IMR-90 (cell line): ENCODE data around the gene JPT2. TPM values are rescaled to one million over a fixed set of nuclear protein-coding genes. Genes with fewer than 3 reads are reported as not detected.

ENCODE experiments used
- ATAC-seq: fragments of 200-7000 bp; cut with Tn5 transposase; 2 replicates; pipeline ENCODE4 v1.9.1; 2020; ENCODE audit warnings: low read depth, mild to moderate bottlenecking, moderate library complexity
- BruUV-seq: library from RNA; stranded (reverse); fragments of 400-500 nt; replicated peaks from 2 replicates; lab custom pipeline; 2021; lab: Mats Ljungman, UMichigan
- CTCF ChIA-PET: fragments of 300-600 bp; formaldehyde crosslinking; extraction: SDS; loops from one replicate; lab custom pipeline; 2021; ENCODE audit warnings: antibody characterized with exemption; lab: Yijun Ruan, JAX
- POLR2A ChIA-PET: fragments of 300-600 bp; sonication (Branson Sonifier 250); formaldehyde crosslinking; loops from one replicate; lab custom pipeline; 2022; ENCODE audit warnings: antibody characterized with exemption; ENCODE audit not compliant: unreplicated experiment; lab: Charles Lee
- DNase-seq: peaks from one replicate; pipeline ENCODE4 v3.0.0; 2013
- H2AFZ ChIP-seq: replicated peaks from 2 replicates; pipeline ENCODE3; 2013; ENCODE audit warnings: low read length, mild to moderate bottlenecking; ENCODE audit not compliant: poor library complexity
- H2AK5ac ChIP-seq: 2 replicates; pipeline ENCODE4 v1.6.1; 2013; ENCODE audit warnings: low read depth, low read length, inconsistent platforms
- H2AK9ac ChIP-seq: replicated peaks from 2 replicates; pipeline ENCODE3; 2013; ENCODE audit warnings: mild to moderate bottlenecking, low read depth, low read length, moderate library complexity; ENCODE audit not compliant: poor library complexity
- H2BK120ac ChIP-seq: 2 replicates; pipeline ENCODE4 v1.6.1; 2013; ENCODE audit warnings: low read depth, low read length, inconsistent platforms
- H2BK15ac ChIP-seq: 3 replicates; pipeline ENCODE4 v1.6.1; 2013; ENCODE audit warnings: low read depth, low read length, inconsistent platforms
- H2BK20ac ChIP-seq: 2 replicates; pipeline ENCODE4 v1.6.1; 2013; ENCODE audit warnings: low read depth, mild to moderate bottlenecking, inconsistent platforms, low read length, moderate library complexity
- H2BK5ac ChIP-seq: 2 replicates; pipeline ENCODE4 v1.6.1; 2013; ENCODE audit warnings: mild to moderate bottlenecking, low read depth, low read length, inconsistent platforms; ENCODE audit not compliant: poor library complexity, severe bottlenecking
- H3K14ac ChIP-seq: replicated peaks from 2 replicates; pipeline ENCODE4 v1.6.1; 2013; ENCODE audit warnings: low read depth, low read length, inconsistent platforms
- H3K18ac ChIP-seq: 2 replicates; pipeline ENCODE4 v1.6.1; 2013; ENCODE audit warnings: low read depth, low read length, control low read depth
- H3K23ac ChIP-seq: 2 replicates; pipeline ENCODE4 v1.6.1; 2013; ENCODE audit warnings: low read depth, low read length, inconsistent platforms
- H3K27ac ChIP-seq: 2 replicates; pipeline ENCODE4 v1.5.1; 2013; ENCODE audit warnings: mild to moderate bottlenecking, control low read depth, low read length; ENCODE audit not compliant: insufficient read depth
- H3K27me3 ChIP-seq: 2 replicates; pipeline ENCODE4 v1.6.1; 2013; ENCODE audit warnings: low read length; ENCODE audit not compliant: control insufficient read depth, insufficient read depth
- H3K36me3 ChIP-seq: 2 replicates; pipeline ENCODE4 v1.6.1; 2013; ENCODE audit warnings: low read length, mixed read lengths; ENCODE audit not compliant: control insufficient read depth, insufficient read depth
- H3K4ac ChIP-seq: 2 replicates; pipeline ENCODE4 v1.6.1; 2013; ENCODE audit warnings: low read depth, low read length, inconsistent platforms
- H3K4me1 ChIP-seq: 2 replicates; pipeline ENCODE4 v1.6.1; 2013; ENCODE audit warnings: low read length, mixed read lengths; ENCODE audit not compliant: control insufficient read depth, insufficient read depth
- H3K4me2 ChIP-seq: 2 replicates; pipeline ENCODE4 v1.6.1; 2013; ENCODE audit warnings: low read depth, mild to moderate bottlenecking, control low read depth, low read length, moderate library complexity
- H3K4me3 ChIP-seq: 2 replicates; pipeline ENCODE4 v1.5.1; 2013; ENCODE audit warnings: low read depth, mild to moderate bottlenecking, control low read depth, low read length, moderate library complexity; ENCODE audit not compliant: insufficient read depth
- H3K56ac ChIP-seq: 2 replicates; pipeline ENCODE4 v1.6.1; 2013; ENCODE audit warnings: low read length, inconsistent platforms; ENCODE audit not compliant: insufficient read depth; ENCODE audit errors: extremely low read depth
- H3K79me1 ChIP-seq, 2 experiments: 2 replicates each; pipeline ENCODE4 v1.6.1; 2013; ENCODE audit warnings: low read length in 2 of 2, inconsistent platforms in 1 of 2, low read depth in 1 of 2
- H3K9ac ChIP-seq: 2 replicates; pipeline ENCODE4 v1.6.1; 2013; ENCODE audit warnings: low read depth, low read length, control low read depth
- H3K9me1 ChIP-seq: 2 replicates; pipeline ENCODE4 v1.6.1; 2013; ENCODE audit warnings: low read length, inconsistent platforms; ENCODE audit not compliant: insufficient read depth
- H3K9me3 ChIP-seq: 2 replicates; pipeline ENCODE4 v1.6.1; 2013; ENCODE audit warnings: low read length; ENCODE audit not compliant: control insufficient read depth, insufficient read depth
- H4K20me1 ChIP-seq: 2 replicates; pipeline ENCODE4 v1.6.1; 2013; ENCODE audit warnings: low read length, inconsistent platforms; ENCODE audit not compliant: insufficient read depth
- H4K5ac ChIP-seq: 2 replicates; pipeline ENCODE4 v1.6.1; 2013; ENCODE audit warnings: mild to moderate bottlenecking, low read depth, low read length, control low read depth
- H4K8ac ChIP-seq, 2 experiments: 2 replicates each; pipeline ENCODE4 v1.6.1; 2013; ENCODE audit warnings: low read depth in 2 of 2, low read length in 2 of 2, control low read depth in 1 of 2, inconsistent platforms in 1 of 2
- H4K91ac ChIP-seq: 2 replicates; pipeline ENCODE4 v1.6.1; 2013; ENCODE audit warnings: low read depth, low read length, inconsistent platforms; ENCODE audit not compliant: insufficient read depth
- BHLHE40 ChIP-seq: fragments of 150-350 bp; IDR thresholded peaks from 2 replicates; pipeline ENCODE4 v1.6.1; 2016; ENCODE audit warnings: mild to moderate bottlenecking, low read depth, low read length
- CEBPB ChIP-seq: IDR thresholded peaks from 2 replicates; pipeline ENCODE4 v1.6.1; 2012; ENCODE audit warnings: low read depth, low read length, improper control_type of control experiment
- CHD1 ChIP-seq: IDR thresholded peaks from 2 replicates; pipeline ENCODE4 v1.6.1; 2012; ENCODE audit warnings: low read depth, low read length, improper control_type of control experiment
- CTCF ChIP-seq: conservative IDR thresholded peaks from 2 replicates; pipeline ENCODE4 v1.5.1; 2012; ENCODE audit warnings: mild to moderate bottlenecking, low read depth, low read length, improper control_type of control experiment
- ELK1 ChIP-seq: fragments of 150-350 bp; IDR thresholded peaks from 2 replicates; pipeline ENCODE4 v1.6.1; 2016; ENCODE audit warnings: low read depth, mild to moderate bottlenecking, low read length, moderate library complexity, borderline replicate concordance
- FOS ChIP-seq: fragments of 150-350 bp; IDR thresholded peaks from 2 replicates; pipeline ENCODE4 v1.6.1; 2016; ENCODE audit warnings: low read depth, low read length
- MAFK ChIP-seq: IDR thresholded peaks from 2 replicates; pipeline ENCODE4 v1.6.1; 2012; ENCODE audit warnings: low read depth, low read length, improper control_type of control experiment
- MAZ ChIP-seq: IDR thresholded peaks from 2 replicates; pipeline ENCODE4 v1.6.1; 2012; ENCODE audit warnings: low read depth, mild to moderate bottlenecking, low read length, improper control_type of control experiment, moderate library complexity, borderline replicate concordance
- MXI1 ChIP-seq: IDR thresholded peaks from 2 replicates; pipeline ENCODE4 v1.6.1; 2012; ENCODE audit warnings: low read depth, mild to moderate bottlenecking, low read length, moderate library complexity, borderline replicate concordance
- NFE2L2 ChIP-seq: fragments of 150-350 bp; IDR thresholded peaks from 2 replicates; pipeline ENCODE4 v1.6.1; 2016; ENCODE audit warnings: low read depth, mild to moderate bottlenecking, low read length
- POLR2A ChIP-seq: IDR thresholded peaks from 2 replicates; pipeline ENCODE4 v1.6.1; 2012; ENCODE audit warnings: mild to moderate bottlenecking, low read depth, low read length
- RAD21 ChIP-seq: IDR thresholded peaks from 2 replicates; pipeline ENCODE4 v1.6.1; 2012; ENCODE audit warnings: low read length, improper control_type of control experiment
- RCOR1 ChIP-seq: IDR thresholded peaks from 2 replicates; pipeline ENCODE4 v1.6.1; 2012; ENCODE audit warnings: mild to moderate bottlenecking, low read length, improper control_type of control experiment; ENCODE audit not compliant: insufficient replicate concordance
- RFX5 ChIP-seq: IDR thresholded peaks from 2 replicates; pipeline ENCODE4 v1.8.0; 2012; ENCODE audit warnings: low read depth, mild to moderate bottlenecking, low read length, moderate library complexity
- SMC3 ChIP-seq: fragments of 150-350 bp; IDR thresholded peaks from 2 replicates; pipeline ENCODE4 v1.6.1; 2016; ENCODE audit warnings: low read depth, mild to moderate bottlenecking, antibody characterized with exemption, low read length, moderate library complexity
- USF2 ChIP-seq: fragments of 150-350 bp; IDR thresholded peaks from 2 replicates; pipeline ENCODE4 v1.6.1; 2017; ENCODE audit warnings: mild to moderate bottlenecking, antibody characterized with exemption, low read length, low read depth
- WGBS, 2 experiments: methylation state at CpG; one replicate each; pipeline versions ENCODE4 v1.1.5 to v1.1.7; 2013; ENCODE audit warnings: missing lambda C conversion rate in 2 of 2; ENCODE audit not compliant: insufficient read length in 1 of 2; ENCODE audit errors: extremely low coverage in 2 of 2; 5-methylcytosine and 5-hydroxymethylcytosine counted together
- dilution Hi-C: fragments of 300-500 bp; cut with HindIII; formaldehyde crosslinking; loops from one replicate; pipeline ENCODE4 v1.14.3; 2018; ENCODE audit warnings: low sequenced_read_pairs; ENCODE audit not compliant: unreplicated experiment
- in situ Hi-C: fragments of 300-500 bp; cut with MboI; formaldehyde crosslinking; loops from 3 replicates; pipeline ENCODE4 v1.14.3; 2019; ENCODE audit warnings: low sequenced_read_pairs, inconsistent platforms, mixed read lengths
- intact Hi-C: fragments of 100-400 bp; cut with micrococcal nuclease; formaldehyde crosslinking; loops from 2 replicates; pipeline ENCODE4 v1.10.0; 2022
- polyA plus RNA-seq, 3 experiments: library from polyadenylated mRNA; depleted of rRNA; stranded (reverse); fragments of >200 nt; gene quantifications; 2 replicates each; pipeline ENCODE4 v1.2.3, GENCODE V29; 2012; ENCODE audit warnings: low replicate concordance in 1 of 3
- total RNA-seq: library from RNA; depleted of rRNA; stranded (reverse); fragments of >200 nt; gene quantifications from 2 replicates; pipeline ENCODE4 v1.2.3, GENCODE V29; 2012

JPT2 gene
- total and polyA plus RNA-seq, 2 of the 4 experiments (the other 2 are of a cell fraction) = 40.0 to 41.5 TPM

- DNase-seq = no peak
- Histone ChIP-seq H2BK15ac (no peak overlapping the region), H2BK20ac (no peak overlapping the region), H3K18ac (no peak overlapping the region), H3K9me1 (peaks cover 3% of the 10 kb centered on the region), H2AFZ (no peak overlapping the region), H4K8ac (no peak overlapping the region), H3K4me3 (no peak overlapping the region), H3K9me3 (no peaks in the 10 kb centered on the region), H3K27ac (no peak overlapping the region), H3K9ac (no peak overlapping the region), H3K56ac (no peak overlapping the region), H3K4me2 (no peak overlapping the region), H3K4me1 (no peaks in the 10 kb centered on the region), H3K27me3 (no peaks in the 10 kb centered on the region), H3K23ac (no peak overlapping the region), H4K91ac (no peak overlapping the region), H2AK5ac (no peak overlapping the region), H3K79me1 (peaks cover 16 to 53% of the 10 kb centered on the region in 2 experiments; a peak in 3 of 4 replicates), H2BK5ac (no peak overlapping the region), H3K36me3 (peaks cover 65% of the 10 kb centered on the region), H4K5ac (no peak overlapping the region), H2BK120ac (no peak overlapping the region), H3K14ac (no peak overlapping the region), H4K20me1 (peaks cover 26% of the 10 kb centered on the region), H3K4ac (no peak overlapping the region), H2AK9ac (peak overlapping the region; percentile 16)
- ChIA-PET POLR2A (no interaction called here), CTCF (no interaction called here)
- in situ Hi-C loops (no loop called here), intact Hi-C loops (no loop called here), dilution Hi-C loops (no loop called here)
- 93% methylated on average over 11 of the region's 14 CpGs; no CpG with 5 or more reads in 1 of the 2 experiments for WGBS, 2 experiments
- no peak for ATAC-seq
- TF ChIP-seq NFE2L2 (no peak), MAFK (no peak), RCOR1 (no peak), USF2 (no peak), CEBPB (no peak), BHLHE40 (no peak), RAD21 (no peak), POLR2A (no peak), MXI1 (no peak), CTCF (no peak), FOS (no peak), CHD1 (no peak), SMC3 (no peak), RFX5 (no peak), ELK1 (no peak), MAZ (no peak)
- BruUV-seq = no TSS peak
Observed at GRCh38 chr16:1732071-1732470, 54.0 kb downstream of the JPT2 start.
